Astrocyte (in vitro differentiated cells and primary cell): ENCODE measurements around the gene NDOR1.
"Not testable (repeated sequence)": the region's sequence is repeated elsewhere in the genome, so short reads cannot be mapped to it uniquely, and the experiment has no call there.

Source experiments
- CTCF ChIP-seq: IDR thresholded peaks from 2 replicates; pipeline ENCODE4 v1.5.1; 2011; ENCODE audit warnings: low read depth, mild to moderate bottlenecking, inconsistent platforms, low read length, moderate library complexity; ENCODE audit not compliant: insufficient read depth
- EZH2 ChIP-seq: IDR thresholded peaks from 2 replicates; pipeline ENCODE4 v1.6.1; 2012; ENCODE audit warnings: mild to moderate bottlenecking, low read length, inconsistent platforms; ENCODE audit not compliant: insufficient read depth

GRCh38 chr9:137243266-137243625, 37.7 kb downstream of the NDOR1 start:
- not testable (repeated sequence) for TF ChIP-seq CTCF, EZH2
